ENCODE results near the gene TAF5L.

TAF5L gene

GRCh38 chr1:229625915-229626831, at the start of gene TAF5L, which contains the start of gene URB2:
Gene TAF5L, minus strand, starts transcription at chr1:229626122. Its CDS starts 11,640 bp downstream, at chr1:229614482.
Gene URB2, plus strand, starts transcription at chr1:229626247. Its CDS starts 1,387 bp downstream, at chr1:229627634.
- peak; percentile 85 to 93 (median 92) for DNase-seq

DNA sequence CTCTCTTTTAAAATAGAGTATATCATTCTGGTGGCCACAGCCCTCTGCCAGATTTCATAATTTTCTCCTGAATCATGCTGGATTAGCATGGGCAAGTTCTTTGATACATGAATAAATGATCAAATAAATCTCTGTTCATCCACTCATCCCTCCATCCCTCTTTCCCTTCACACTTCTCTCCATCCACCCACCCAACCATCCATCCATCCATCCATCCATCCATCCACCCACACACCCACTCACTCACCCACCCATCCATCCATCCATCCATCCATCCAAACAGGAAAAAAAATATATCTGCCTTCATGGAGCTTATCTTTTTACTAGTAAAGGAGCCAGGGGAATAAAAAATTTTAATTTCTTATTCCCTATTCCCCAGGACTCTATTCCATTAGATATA, 49.5 kb upstream of the TAF5L start:
- DNase-seq, result no peak

DNA sequence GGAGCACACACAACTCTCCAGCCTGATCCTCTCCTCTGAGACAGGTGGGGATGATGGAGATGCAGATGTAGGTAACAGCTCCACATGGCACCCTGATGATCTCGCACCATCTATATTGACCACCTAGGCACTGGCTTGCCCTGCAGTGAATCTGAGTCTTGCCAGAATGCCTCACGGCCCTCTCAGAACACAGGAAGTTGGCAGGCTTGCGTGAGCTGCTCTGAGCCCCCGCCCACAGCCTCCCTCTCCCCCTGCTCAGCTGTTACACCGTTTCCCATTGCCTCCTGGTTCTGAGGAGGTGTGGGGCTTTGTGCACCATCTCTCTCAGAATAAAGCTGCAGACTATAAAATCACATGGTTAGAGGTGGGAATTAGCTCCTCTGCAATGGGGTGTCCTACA, 48.1 kb upstream of the TAF5L start:
- DNase-seq, result no peak

- no peak for DNase-seq
Observed at GRCh38 chr1:229672246-229672645, 46.3 kb upstream of the TAF5L start.

DNA sequence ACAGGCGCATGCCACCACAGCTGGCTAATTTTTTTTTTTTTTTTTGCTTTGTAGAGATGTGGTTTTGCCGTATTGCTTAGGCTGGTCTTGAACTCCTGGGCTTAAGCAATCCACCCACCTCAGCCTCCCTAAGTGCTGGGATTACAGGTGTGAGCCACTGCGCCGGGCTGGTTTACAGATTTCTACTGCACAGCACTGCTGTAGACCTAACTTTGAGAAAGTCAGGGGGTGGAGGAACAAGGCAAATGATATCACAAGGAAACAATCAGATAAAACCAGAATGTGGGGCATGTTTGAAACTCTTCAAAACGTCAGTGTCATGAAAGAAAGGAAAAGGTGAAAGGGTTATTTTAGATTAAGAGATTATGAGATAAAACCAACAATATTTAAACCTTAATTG, 45.4 kb upstream of the TAF5L start:
- no peak for DNase-seq

DNA sequence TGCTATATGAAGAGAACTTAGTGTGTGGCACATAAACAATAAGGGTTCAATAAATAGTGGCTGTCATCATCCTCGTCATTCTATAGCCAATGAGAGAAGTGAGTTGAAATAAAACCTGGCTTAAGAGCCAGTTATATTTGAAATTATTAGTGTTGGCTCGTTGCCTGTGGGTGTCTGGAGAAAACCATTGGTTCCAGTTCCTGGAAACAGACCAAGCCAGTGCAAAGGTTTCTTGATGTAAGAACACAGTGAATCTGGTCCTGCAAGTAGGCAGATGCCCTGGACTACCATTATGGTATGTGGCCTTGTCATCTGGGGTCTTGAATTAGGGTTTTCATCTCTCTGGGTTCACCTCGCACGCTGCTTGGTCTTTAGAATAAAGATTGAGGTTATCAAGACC, 43.4 kb upstream of the TAF5L start:
- DNase-seq, result no peak

- DNase-seq, result peak in 2 of 3 experiments; percentile 23 to 69
Observed at GRCh38 chr1:229666585-229666984, 40.7 kb upstream of the TAF5L start.

GRCh38 chr1:229665912-229666558, 40.1 kb upstream of the TAF5L start:
- DNase-seq, result no peak

DNA sequence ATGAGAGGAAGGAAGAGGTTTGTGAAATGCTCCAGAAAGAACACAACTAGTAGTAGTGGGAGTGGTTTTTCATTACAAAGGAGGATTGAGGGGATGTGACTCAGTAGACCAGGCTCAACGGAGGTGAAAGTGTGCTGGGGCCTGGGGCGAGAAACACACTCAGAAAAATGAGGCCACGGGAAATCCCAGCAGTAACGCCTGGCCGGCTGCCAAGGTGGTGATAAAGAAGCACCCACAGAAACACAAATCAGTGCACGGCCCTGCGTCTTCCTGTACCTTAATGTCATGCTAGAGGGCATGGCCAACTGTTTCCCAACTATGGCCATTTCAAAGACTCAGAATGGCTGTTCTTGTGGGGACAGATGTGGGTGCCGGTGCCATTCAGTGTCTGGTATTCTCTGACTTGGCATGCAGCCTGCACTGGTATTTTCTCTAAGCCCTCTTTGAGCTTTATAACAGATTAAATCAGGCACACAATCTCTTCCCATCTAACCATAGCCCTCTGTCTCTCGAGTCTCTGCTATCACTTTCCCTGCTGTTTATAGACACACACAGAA, 38.3 kb upstream of the TAF5L start:
- DNase-seq, result no peak

DNA sequence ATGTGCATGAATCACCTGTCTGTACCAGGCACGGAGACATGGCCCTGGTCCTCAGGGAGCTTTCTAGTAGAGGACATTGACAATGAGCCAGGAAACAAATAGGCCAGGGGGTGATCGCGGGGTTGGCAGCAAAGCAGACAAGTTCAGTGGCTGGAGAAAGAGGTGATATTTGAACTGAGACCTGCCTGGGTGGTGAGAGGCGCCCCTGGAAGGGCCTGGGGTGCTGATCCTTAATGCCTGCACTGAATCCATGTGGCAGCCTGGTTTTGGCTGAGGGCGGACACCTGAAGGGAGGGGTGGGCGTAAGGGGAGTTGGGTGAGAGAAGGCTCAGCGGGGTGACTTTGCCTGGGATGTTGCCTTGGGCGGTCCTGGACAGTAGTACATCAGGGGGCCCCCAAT, 36.0 kb upstream of the TAF5L start:
- no peak for DNase-seq

- DNase-seq, result peak; percentile 47 to 80 (median 67)
Observed at GRCh38 chr1:229661022-229661877, 35.3 kb upstream of the TAF5L start.

- no peak for DNase-seq
Observed at GRCh38 chr1:229657993-229658755, 32.3 kb upstream of the TAF5L start.

GRCh38 chr1:229655781-229656180, 29.9 kb upstream of the TAF5L start:
- DNase-seq, result no peak

DNA sequence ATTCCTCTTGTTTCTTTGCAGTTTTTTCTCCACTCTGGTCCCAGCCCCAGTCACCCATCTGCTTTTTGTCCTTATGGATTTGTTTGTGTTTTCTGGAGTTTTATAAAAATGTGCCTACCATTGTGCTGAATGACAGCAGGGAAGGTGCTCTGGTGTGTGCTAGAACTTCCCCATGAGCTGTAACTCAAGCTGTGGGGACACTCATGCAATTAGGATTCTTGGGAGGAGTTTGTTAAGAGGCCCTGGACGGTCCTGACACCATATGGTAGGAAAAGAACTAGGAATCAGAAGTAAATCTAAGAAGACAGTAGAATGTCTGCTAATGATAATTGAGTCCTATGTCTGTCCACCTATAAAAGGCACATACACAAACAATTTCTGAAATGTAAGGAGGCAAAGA, 27.5 kb upstream of the TAF5L start:
- no peak for DNase-seq

DNA sequence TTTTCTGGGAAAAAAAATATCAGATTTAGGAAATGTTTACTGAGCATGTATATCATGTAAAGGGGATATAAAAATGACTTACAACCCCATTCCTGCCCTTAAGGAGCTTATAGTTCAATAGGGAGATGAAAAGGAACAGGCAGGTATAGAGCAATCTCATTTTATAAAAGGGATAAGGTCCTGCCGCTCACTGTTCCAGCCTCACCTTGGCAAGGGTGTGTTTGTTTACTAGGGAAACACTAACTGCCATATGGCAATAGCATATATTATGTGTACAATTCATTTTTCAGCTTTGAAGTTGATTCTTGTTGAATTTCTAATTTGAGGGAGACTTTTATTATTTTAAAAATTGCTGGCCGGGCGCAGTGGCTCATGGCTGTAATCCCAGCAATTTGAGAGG, 25.6 kb upstream of the TAF5L start:
- DNase-seq, result no peak

DNA sequence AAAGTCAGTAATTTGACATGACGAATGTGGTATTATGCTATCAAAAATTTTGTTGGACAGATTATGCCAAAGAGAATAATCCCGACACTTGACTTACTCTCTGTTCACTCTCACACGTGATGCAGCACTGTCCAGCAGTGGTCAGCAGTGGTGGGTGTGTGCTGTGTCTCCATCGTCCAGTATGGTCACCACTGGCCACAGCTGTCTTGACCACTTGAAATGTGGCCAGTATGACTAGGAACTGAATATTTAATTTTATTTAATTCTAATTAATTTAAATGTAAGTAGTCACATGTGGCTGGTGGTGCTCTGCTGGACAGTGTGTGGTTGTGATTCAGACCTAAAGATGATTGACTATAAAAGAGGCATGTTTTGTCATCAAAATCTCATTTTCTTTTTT, 24.1 kb upstream of the TAF5L start:
- no peak for DNase-seq

- DNase-seq, result no peak
Observed at GRCh38 chr1:229648406-229648805, 22.5 kb upstream of the TAF5L start.

GRCh38 chr1:229645324-229645993, 19.5 kb upstream of the TAF5L start:
- DNase-seq, result no peak

DNA sequence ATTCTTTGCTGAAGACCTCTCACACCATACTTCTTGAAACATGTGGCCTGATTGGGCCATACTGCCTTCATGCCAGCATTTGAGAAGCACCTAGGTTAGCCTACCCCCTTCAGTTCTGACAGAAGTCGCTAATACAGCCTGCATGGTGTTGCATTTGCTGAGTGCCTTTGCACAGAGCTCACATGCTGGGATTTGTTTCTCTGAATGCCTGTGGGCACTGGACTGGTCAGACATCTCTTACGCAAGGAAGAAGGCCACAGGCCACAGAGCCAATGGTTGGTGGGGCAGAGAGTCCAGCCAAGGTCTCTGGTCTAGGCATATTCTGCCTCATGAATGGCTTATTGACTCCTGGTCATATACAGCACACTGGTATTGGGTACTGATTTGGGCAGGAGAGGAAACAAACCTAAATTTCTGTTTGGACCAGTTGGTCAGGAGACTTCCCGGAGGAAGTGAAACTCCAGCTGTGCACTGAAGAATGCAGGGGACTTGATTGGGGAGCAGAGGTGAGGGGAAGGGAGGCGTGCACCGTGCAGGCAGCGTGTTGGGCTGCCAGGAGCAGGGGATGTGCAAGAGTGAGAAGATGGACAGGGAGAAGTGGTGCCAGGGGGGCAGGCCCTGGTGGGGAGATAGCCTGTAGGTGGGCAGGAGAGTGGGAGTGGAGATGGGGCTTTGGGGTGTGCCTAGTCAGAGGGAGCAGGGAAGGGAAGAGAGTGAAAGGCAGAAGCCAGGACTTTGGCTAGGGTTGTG, 18.2 kb upstream of the TAF5L start:
- no peak for DNase-seq

GRCh38 chr1:229642970-229643369, 17.0 kb upstream of the TAF5L start:
- no peak for DNase-seq

- DNase-seq, result no peak
Observed at GRCh38 chr1:229642376-229642775, 16.5 kb upstream of the TAF5L start.
